H1 (cell line): ENCODE measurements around the gene COMT. TPM values are rescaled to one million over a fixed set of nuclear protein-coding genes. Genes with fewer than 3 reads are reported as not detected.

ENCODE experiments used
- CTCF ChIA-PET: fragments of 300-600 bp; sonication (Branson Sonifier 250); formaldehyde crosslinking; loops from one replicate; lab custom pipeline; 2021; ENCODE audit not compliant: partially characterized antibody; lab: Charles Lee
- POLR2A ChIA-PET: fragments of 300-600 bp; sonication (Branson Sonifier 250); formaldehyde crosslinking; loops from one replicate; lab custom pipeline; 2021; ENCODE audit warnings: inconsistent platforms; ENCODE audit not compliant: partially characterized antibody; lab: Charles Lee
- DNase-seq, 2 experiments: peaks; one replicate each; pipeline versions ENCODE4 v3.0.0 to v3.0.0-alpha.2; 2010 to 2022; ENCODE audit warnings: low spot score in 2 of 2, low read depth in 1 of 2, mixed read lengths in 1 of 2
- FAIRE-seq: peaks from 2 replicates; lab custom pipeline; 2011; peaks lifted over from hg19 to GRCh38; lab: Jason Lieb, UNC
- H2AFZ ChIP-seq: 2 replicates; pipeline ENCODE4 v1.8.1; 2012; ENCODE audit warnings: low read length, inconsistent platforms
- H2AK5ac ChIP-seq: 2 replicates; pipeline ENCODE4 v1.6.1; 2013; ENCODE audit warnings: low read depth, low read length
- H2BK120ac ChIP-seq: replicated peaks from 2 replicates; pipeline ENCODE3; 2013; ENCODE audit warnings: low read depth, low read length, inconsistent platforms
- H2BK12ac ChIP-seq: 2 replicates; pipeline ENCODE4 v1.6.1; 2013; ENCODE audit warnings: low read depth, low read length
- H2BK15ac ChIP-seq: 2 replicates; pipeline ENCODE4 v1.6.1; 2013; ENCODE audit warnings: low read length
- H2BK20ac ChIP-seq: 2 replicates; pipeline ENCODE4 v1.6.1; 2013; ENCODE audit warnings: low read length
- H2BK5ac ChIP-seq: 2 replicates; pipeline ENCODE4 v1.6.1; 2013; ENCODE audit warnings: low read depth, low read length
- H3K14ac ChIP-seq: 2 replicates; pipeline ENCODE4 v1.6.1; 2013; ENCODE audit warnings: inconsistent platforms; ENCODE audit not compliant: insufficient read length
- H3K18ac ChIP-seq: 2 replicates; pipeline ENCODE4 v1.6.1; 2013; ENCODE audit warnings: low read length; ENCODE audit errors: extremely low read depth
- H3K23ac ChIP-seq: 2 replicates; pipeline ENCODE4 v1.6.1; 2013; ENCODE audit warnings: inconsistent platforms; ENCODE audit not compliant: insufficient read length
- H3K23me2 ChIP-seq: 2 replicates; pipeline ENCODE4 v1.6.1; 2013; ENCODE audit warnings: low read depth, low read length
- H3K27ac ChIP-seq: 2 replicates; pipeline ENCODE4 v1.6.1; 2011; ENCODE audit warnings: low read depth, low read length, inconsistent platforms
- H3K27me3 ChIP-seq, 4 experiments: replicated peaks in 1 of 4; 1 replicate in 1 of 4; 2 replicates in 3 of 4; pipeline versions ENCODE4 v1.6.1 to v1.8.1; 2011 to 2013; ENCODE audit warnings: low read length in 3 of 4, mild to moderate bottlenecking in 3 of 4, inconsistent platforms in 2 of 4, mixed read lengths in 2 of 4, moderate library complexity in 1 of 4; ENCODE audit not compliant: control insufficient read depth in 3 of 4, insufficient read depth in 3 of 4; ENCODE audit errors: extremely low read depth in 1 of 4
- H3K36me3 ChIP-seq, 4 experiments: 2 replicates each; pipeline versions ENCODE4 v1.6.1 to v1.8.1; 2011 to 2013; ENCODE audit warnings: mild to moderate bottlenecking in 4 of 4, low read length in 3 of 4, moderate library complexity in 2 of 4, control low read depth in 1 of 4, inconsistent platforms in 1 of 4; ENCODE audit not compliant: insufficient read depth in 4 of 4, control insufficient read depth in 2 of 4
- H3K4ac ChIP-seq: replicated peaks from 2 replicates; pipeline ENCODE3; 2013; ENCODE audit warnings: low read length, low read depth, mixed read lengths, inconsistent platforms; ENCODE audit not compliant: insufficient read length
- H3K4me1 ChIP-seq, 4 experiments: replicated peaks in 1 of 4; 1 replicate in 1 of 4; 2 replicates in 3 of 4; pipeline versions ENCODE4 v1.6.1 to v1.8.1; 2011 to 2013; ENCODE audit warnings: low read length in 3 of 4, inconsistent platforms in 2 of 4, mixed read lengths in 1 of 4; ENCODE audit not compliant: insufficient read depth in 4 of 4, control insufficient read depth in 3 of 4
- H3K4me2 ChIP-seq, 2 experiments: 2 replicates each; pipeline versions ENCODE4 v1.6.1 to v1.8.1; 2011 to 2013; ENCODE audit warnings: low read depth in 2 of 2, low read length in 2 of 2, control low read depth in 1 of 2, inconsistent platforms in 1 of 2, mild to moderate bottlenecking in 1 of 2; ENCODE audit not compliant: insufficient read depth in 1 of 2
- H3K4me3 ChIP-seq, 4 experiments: fragments of 200-600, 300-600 bp in 1 of 4; sonication (generic), shearing (Covaris generic), sonication (Bioruptor Twin) in 1 of 4; 2 replicates each; pipeline versions ENCODE4 v1.5.1 to v1.8.1; 2011 to 2016; ENCODE audit warnings: low read length in 4 of 4, low read depth in 3 of 4, control low read depth in 2 of 4, inconsistent platforms in 2 of 4, mild to moderate bottlenecking in 2 of 4, mixed read lengths in 1 of 4, moderate library complexity in 1 of 4; ENCODE audit not compliant: insufficient read depth in 2 of 4; ENCODE audit errors: extremely low read depth in 1 of 4
- H3K56ac ChIP-seq: replicated peaks from 2 replicates; pipeline ENCODE3; 2013; ENCODE audit warnings: low read depth, mild to moderate bottlenecking, mixed read lengths, low read length, inconsistent platforms; ENCODE audit not compliant: insufficient read length
- H3K79me1 ChIP-seq: 2 replicates; pipeline ENCODE4 v1.6.1; 2013; ENCODE audit warnings: low read depth, low read length, control low read depth
- H3K79me2 ChIP-seq, 2 experiments: 2 replicates each; pipeline versions ENCODE4 v1.6.1 to v1.8.1; 2012 to 2013; ENCODE audit warnings: low read length in 2 of 2, mild to moderate bottlenecking in 2 of 2, inconsistent platforms in 1 of 2; ENCODE audit not compliant: insufficient read depth in 2 of 2, control insufficient read depth in 1 of 2
- H3K9ac ChIP-seq, 4 experiments: replicated peaks in 1 of 4; 1 replicate in 1 of 4; 2 replicates in 3 of 4; pipeline versions ENCODE4 v1.6.1 to v1.8.1; 2011 to 2013; ENCODE audit warnings: low read depth in 3 of 4, low read length in 3 of 4, control low read depth in 2 of 4, mild to moderate bottlenecking in 2 of 4, moderate library complexity in 2 of 4, inconsistent platforms in 1 of 4; ENCODE audit errors: extremely low read depth in 1 of 4
- H3K9me3 ChIP-seq, 2 experiments: 2 replicates each; pipeline versions ENCODE4 v1.6.1 to v1.8.1; 2012 to 2013; ENCODE audit warnings: mild to moderate bottlenecking in 2 of 2, moderate library complexity in 2 of 2, control low read depth in 1 of 2, inconsistent platforms in 1 of 2, low read depth in 1 of 2, low read length in 1 of 2, mixed read lengths in 1 of 2; ENCODE audit not compliant: insufficient read depth in 2 of 2
- H4K20me1 ChIP-seq, 2 experiments: replicated peaks in 1 of 2; 2 replicates each; pipeline versions ENCODE3 to v1.8.1; 2011 to 2013; ENCODE audit warnings: inconsistent platforms in 2 of 2, low read length in 2 of 2, mild to moderate bottlenecking in 1 of 2; ENCODE audit not compliant: insufficient read depth in 2 of 2, control insufficient read depth in 1 of 2
- H4K5ac ChIP-seq: 2 replicates; pipeline ENCODE4 v1.6.1; 2013; ENCODE audit warnings: low read length, low read depth, mixed read lengths, inconsistent platforms; ENCODE audit not compliant: insufficient read length
- H4K8ac ChIP-seq: 2 replicates; pipeline ENCODE4 v1.8.0; 2013; ENCODE audit warnings: mild to moderate bottlenecking, moderate library complexity, low read length, inconsistent platforms; ENCODE audit not compliant: insufficient read depth; ENCODE audit errors: extremely low read depth
- H4K91ac ChIP-seq: replicated peaks from 2 replicates; pipeline ENCODE3; 2013; ENCODE audit warnings: low read length, mixed read lengths, inconsistent platforms; ENCODE audit not compliant: insufficient read length
- ATF3 ChIP-seq: IDR thresholded peaks from 2 replicates; pipeline ENCODE4 v1.6.1; 2011; ENCODE audit warnings: low read depth, mild to moderate bottlenecking, low read length; ENCODE audit not compliant: insufficient read depth
- CREB1 ChIP-seq: IDR thresholded peaks from 2 replicates; pipeline ENCODE4 v1.6.1; 2012; ENCODE audit warnings: inconsistent platforms
- EZH2 ChIP-seq: fragments of 200-600 bp; sonication (generic); IDR thresholded peaks from 2 replicates; pipeline ENCODE4 v1.7.1; 2012; ENCODE audit warnings: low read depth, mild to moderate bottlenecking, moderate library complexity, low read length, inconsistent platforms; ENCODE audit not compliant: severe bottlenecking
- GTF2F1 ChIP-seq: IDR thresholded peaks from 2 replicates; pipeline ENCODE4 v1.6.1; 2012; ENCODE audit warnings: low read depth, low read length, improper control_type of control experiment, borderline replicate concordance
- HDAC2 ChIP-seq, 2 experiments: fragments of 300-600 bp in 1 of 2; sonication (generic) in 1 of 2; IDR thresholded peaks; 2 replicates each; pipeline ENCODE4 v1.6.1; 2011 to 2012; ENCODE audit warnings: low read depth in 2 of 2, low read length in 2 of 2, mild to moderate bottlenecking in 2 of 2, moderate library complexity in 2 of 2, borderline replicate concordance in 1 of 2, inconsistent platforms in 1 of 2
- POLR2A ChIP-seq, 2 experiments: IDR thresholded peaks; 1 replicate in 1 of 2; 2 replicates in 1 of 2; pipeline ENCODE4 v1.6.1; 2011; ENCODE audit warnings: low read depth in 2 of 2, low read length in 2 of 2, mild to moderate bottlenecking in 2 of 2; ENCODE audit errors: control extremely low read depth in 1 of 2
- RAD21 ChIP-seq, 2 experiments: IDR thresholded peaks in 1 of 2; conservative IDR thresholded peaks in 1 of 2; 2 replicates each; pipeline ENCODE4 v1.6.1; 2011; ENCODE audit warnings: low read depth in 2 of 2, low read length in 2 of 2, improper control_type of control experiment in 1 of 2, inconsistent platforms in 1 of 2, mild to moderate bottlenecking in 1 of 2, moderate library complexity in 1 of 2
- SP2 ChIP-seq: IDR thresholded peaks from 2 replicates; pipeline ENCODE4 v1.6.1; 2012; ENCODE audit warnings: mild to moderate bottlenecking, low read length, inconsistent platforms
- WGBS, 2 experiments: shearing (Covaris generic) in 1 of 2; methylation state at CpG; one replicate each; pipeline versions ENCODE4 v1.1.6 to v1.1.7; 2013 to 2015; ENCODE audit warnings: low lambda C conversion rate in 2 of 2, mixed read lengths in 2 of 2, inconsistent platforms in 1 of 2, low coverage in 1 of 2, missing lambda C conversion rate in 1 of 2; ENCODE audit not compliant: insufficient replicate concordance in 2 of 2, insufficient coverage in 1 of 2, insufficient read length in 1 of 2; ENCODE audit errors: extremely low coverage in 1 of 2, missing lambda C conversion rate in 1 of 2; 5-methylcytosine and 5-hydroxymethylcytosine counted together
- polyA plus RNA-seq, 7 experiments: library from polyadenylated mRNA; depleted of rRNA in 3 of 7; stranded (reverse) in 5 of 7; unstranded in 2 of 7; fragments of >200 nt in 5 of 7; fragments of 200-250 nt in 2 of 7; gene quantifications; 1 replicate in 5 of 7; 2 replicates in 1 of 7; 4 replicates in 1 of 7; pipeline versions ENCODE4 v1.2.1 to v1.2.3, GENCODE V29; 2011 to 2013; ENCODE audit warnings: missing spikeins in 2 of 7, mixed read lengths in 2 of 7
- total RNA-seq: library from RNA; stranded (reverse); fragmentation: NEBNext Ultra II Directional; extraction: Animal tissue kit (Norgen Biotek cat#: 25700); gene quantifications from 2 replicates; pipeline ENCODE4 v1.2.1, GENCODE V29; 2021
- TF ChIP-seq, protein P1 (sequence below): IDR thresholded peaks from 2 replicates; pipeline ENCODE4 v1.6.1; 2012; ENCODE audit warnings: inconsistent platforms

The COMT gene
- total and polyA plus RNA-seq, 2 of the 8 experiments (the other 6 are each of a cell fraction or from before 2014, with no cell fraction given), result 15.2 to 33.7 TPM

GRCh38 chr22:19975707-19976035 is 34.1 kb downstream of the COMT start:
- Histone ChIP-seq H3K4me2 (peak overlapping the region in 1 of 2 experiments; percentile 55; a peak in 2 of 4 replicates), H3K36me3 (peaks cover 8 to 46% (median 16%) of the 10 kb centered on the region in 4 experiments; a peak in 6 of 8 replicates), H2BK120ac (no peak overlapping the region), H4K20me1 (peaks cover 10 to 23% of the 10 kb centered on the region in 2 experiments), H4K8ac (peak overlapping the region; percentile 43), H2AFZ (no peak overlapping the region), H2AK5ac (peak overlapping the region; percentile 41; the same call in 1 of the 2 replicates), H2BK5ac (peak overlapping the region; percentile 86), H3K56ac (no peak overlapping the region), H3K23ac (no peak overlapping the region), H3K9me3 (no peaks in the 10 kb centered on the region), H3K27ac (peak overlapping the region; percentile 81), H3K14ac (no peak overlapping the region), H3K4me3 (no peak overlapping the region), H3K79me1 (no peaks in the 10 kb centered on the region), H3K27me3 (no peaks in the 10 kb centered on the region), H4K5ac (no peak overlapping the region), H3K79me2 (no peaks in the 10 kb centered on the region), H3K18ac (no peak overlapping the region), H2BK15ac (no peak overlapping the region), H3K4me1 (peaks cover 3 to 15% (median 13%) of the 10 kb centered on the region in 4 experiments; a peak in 6 of 7 replicates), H3K9ac (peak overlapping the region in 2 of 4 experiments; percentile 21 to 51; a peak in 4 of 7 replicates), H4K91ac (peak overlapping the region; percentile 18), H3K4ac (no peak overlapping the region)
- FAIRE-seq (no peak), DNase-seq (no peak)
- POLR2A ChIA-PET, result interaction anchor here (1.4 to 2.6 kb wide), 2 partner anchors 10 to 145 kb away, joined by 3 to 13 read pairs; no protein-coding TSS in a partner anchor
- whole genome bisulfite sequencing, 2 experiments, result 94% methylated on average over 4 of the region's 4 CpGs; no CpG with 5 or more reads in 1 of the 2 experiments
- TF ChIP-seq SP2 (no peak), CREB1 (no peak), POLR2A (IDR thresholded peaks at IDR 0.05; ENCODE audit: control extremely low read depth in 1 of 2, low read depth in 2 of 2, low read length in 2 of 2) (no peak), ATF3 (no peak), RAD21 (IDR thresholded peaks at IDR 0.05 in 1 of 2, conservative IDR thresholded peaks at IDR 0.05 in 1 of 2; ENCODE audit: low read depth in 2 of 2, low read length in 2 of 2) (no peak), GTF2F1 (no peak), HDAC2 (IDR thresholded peaks at IDR 0.05; ENCODE audit: borderline replicate concordance in 1 of 2, low read depth in 2 of 2, low read length in 2 of 2) (no peak), EZH2 (no peak)
- TF ChIP-seq, protein P1, sequence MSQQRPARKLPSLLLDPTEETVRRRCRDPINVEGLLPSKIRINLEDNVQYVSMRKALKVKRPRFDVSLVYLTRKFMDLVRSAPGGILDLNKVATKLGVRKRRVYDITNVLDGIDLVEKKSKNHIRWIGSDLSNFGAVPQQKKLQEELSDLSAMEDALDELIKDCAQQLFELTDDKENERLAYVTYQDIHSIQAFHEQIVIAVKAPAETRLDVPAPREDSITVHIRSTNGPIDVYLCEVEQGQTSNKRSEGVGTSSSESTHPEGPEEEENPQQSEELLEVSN, result no peak
- TF ChIP-seq, all 59 proteins: peak for 0
- CTCF ChIA-PET, result interaction anchor here (1.5 to 16.2 kb wide), 4 partner anchors 10 to 52 kb away, joined by 3 to 369 read pairs (median 34); no protein-coding TSS in a partner anchor
- Histone ChIP-seq H2BK12ac (0 out of 2 replicates have a peak overlapping the region, but pooled peaks have one; percentile 50), H2BK20ac (no peak overlapping the region), H3K23me2 (no peaks in the 10 kb centered on the region; the same call in 1 of the 2 replicates)
